MM.1S (cell line): ENCODE results near the gene GRIK2.

Experiments
- DNase-seq: peaks from one replicate; pipeline ENCODE4 v3.0.0-alpha.2; 2015
- H2AFZ ChIP-seq: fragments of 300-600 bp; sonication (generic); 2 replicates; pipeline ENCODE4 v1.6.0; 2016; ENCODE audit warnings: antibody characterized with exemption, low read length
- H3F3A ChIP-seq: fragments of 300-600 bp; sonication (generic); 2 replicates; pipeline ENCODE4 v1.6.1; 2016; ENCODE audit warnings: mild to moderate bottlenecking, antibody characterized with exemption, low read length, moderate library complexity, mixed read lengths; ENCODE audit not compliant: insufficient read depth
- H3K27ac ChIP-seq: fragments of 300-600 bp; sonication (generic); 2 replicates; pipeline ENCODE4 v1.5.1; 2016; ENCODE audit warnings: mild to moderate bottlenecking, low read length
- H3K27me3 ChIP-seq: fragments of 300-600 bp; sonication (generic); replicated peaks from 2 replicates; pipeline ENCODE4 v1.6.0; 2016; ENCODE audit warnings: low read length; ENCODE audit not compliant: insufficient read depth
- H3K36me3 ChIP-seq: fragments of 300-600 bp; sonication (generic); replicated peaks from 2 replicates; pipeline ENCODE4 v1.6.1; 2016; ENCODE audit warnings: mild to moderate bottlenecking, low read length, mixed read lengths; ENCODE audit not compliant: insufficient read depth
- H3K4me1 ChIP-seq: fragments of 300-600 bp; sonication (generic); 2 replicates; pipeline ENCODE4 v1.6.1; 2016; ENCODE audit warnings: low read length, mixed read lengths
- H3K4me2 ChIP-seq: fragments of 300-600 bp; sonication (generic); 2 replicates; pipeline ENCODE4 v1.6.0; 2016; ENCODE audit warnings: low read depth, low read length
- H3K4me3 ChIP-seq: fragments of 300-600 bp; sonication (generic); 2 replicates; pipeline ENCODE4 v1.5.1; 2016; ENCODE audit warnings: low read length, mixed read lengths
- H3K79me2 ChIP-seq: fragments of 300-600 bp; sonication (generic); 2 replicates; pipeline ENCODE4 v1.6.1; 2016; ENCODE audit warnings: mixed run types, low read length, mixed read lengths
- H3K9ac ChIP-seq: fragments of 300-600 bp; sonication (generic); 2 replicates; pipeline ENCODE4 v1.6.1; 2016; ENCODE audit warnings: low read length, mixed read lengths
- H3K9me2 ChIP-seq: fragments of 300-600 bp; sonication (generic); replicated peaks from 2 replicates; pipeline ENCODE4 v1.6.1; 2016; ENCODE audit warnings: mild to moderate bottlenecking, low read length, mixed read lengths; ENCODE audit not compliant: insufficient read depth
- H3K9me3 ChIP-seq: fragments of 300-600 bp; sonication (generic); replicated peaks from 2 replicates; pipeline ENCODE4 v1.6.1; 2016; ENCODE audit warnings: mild to moderate bottlenecking, low read length, mixed read lengths; ENCODE audit not compliant: insufficient read depth
- H4K20me1 ChIP-seq: fragments of 300-600 bp; sonication (generic); 2 replicates; pipeline ENCODE4 v1.6.1; 2016; ENCODE audit warnings: mild to moderate bottlenecking, low read length, moderate library complexity, mixed read lengths; ENCODE audit not compliant: insufficient read depth
- CTCF ChIP-seq: fragments of 300-600 bp; sonication (generic); IDR thresholded peaks from 2 replicates; pipeline ENCODE4 v1.5.1; 2016; ENCODE audit warnings: antibody characterized with exemption, low read length, mixed read lengths
- EZH2 ChIP-seq: fragments of 300-600 bp; sonication (generic); optimal IDR thresholded peaks from 2 replicates; pipeline ENCODE3; 2017; ENCODE audit warnings: low read depth, mild to moderate bottlenecking, antibody characterized with exemption, low read length, mixed read lengths
- EZH2phosphoT487 ChIP-seq: fragments of 300-600 bp; sonication (generic); IDR thresholded peaks from 2 replicates; pipeline ENCODE4 v1.6.1; 2018; ENCODE audit warnings: antibody characterized with exemption, low read length

The GRIK2 gene

GRCh38 chr6:101402622-101403031, 9.1 kb downstream of the GRIK2 start:
- Histone ChIP-seq H3K9me3 (no peaks in the 10 kb centered on the region), H3F3A (no peaks in the 10 kb centered on the region), H3K36me3 (no peaks in the 10 kb centered on the region), H3K27me3 (no peaks in the 10 kb centered on the region), H3K4me1 (no peaks in the 10 kb centered on the region), H2AFZ (no peak overlapping the region), H3K9ac (no peak overlapping the region), H3K27ac (no peak overlapping the region), H3K4me2 (no peak overlapping the region), H3K4me3 (no peak overlapping the region), H3K79me2 (no peaks in the 10 kb centered on the region), H4K20me1 (no peaks in the 10 kb centered on the region), H3K9me2 (no peaks in the 10 kb centered on the region)
- DNase-seq, result no peak
- TF ChIP-seq CTCF (no peak), EZH2 (no peak), EZH2phosphoT487 (no peak)

DNA sequence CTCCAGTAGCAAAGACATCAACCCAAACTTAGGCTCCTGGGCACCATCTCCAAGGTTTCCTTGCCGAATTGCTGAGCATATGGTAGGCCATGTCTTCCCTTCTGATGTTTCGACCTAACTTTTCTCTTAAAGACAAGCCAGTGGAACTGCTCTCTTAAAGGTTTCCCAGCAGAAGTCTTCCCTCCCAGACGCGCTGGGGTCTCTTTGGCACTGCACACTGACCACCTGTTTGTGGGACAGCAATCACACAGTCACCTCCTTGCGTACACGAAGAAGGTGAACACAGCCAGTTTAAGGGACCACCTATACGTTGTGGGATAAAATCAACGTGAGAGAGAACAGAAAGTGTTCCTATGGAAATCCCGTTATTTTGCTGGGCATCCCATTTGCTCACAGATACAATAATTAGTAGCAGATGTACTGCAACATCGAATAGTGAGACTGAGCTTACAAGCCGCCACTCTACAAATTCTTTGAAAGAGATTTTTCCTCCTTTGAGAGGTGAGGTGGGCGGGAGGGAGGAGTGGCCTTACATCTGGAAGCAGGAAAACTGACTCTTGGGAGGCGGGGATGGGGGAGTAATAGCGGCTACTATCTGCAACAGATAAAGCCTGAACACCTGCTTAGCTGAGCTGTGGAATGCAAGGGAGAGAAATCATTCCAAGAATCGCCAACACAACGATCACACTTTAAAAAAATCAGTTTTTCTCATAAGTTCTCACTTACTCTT, 9.9 kb downstream of the GRIK2 start:
- Histone ChIP-seq H4K20me1 (no peaks in the 10 kb centered on the region), H3K9me2 (no peaks in the 10 kb centered on the region), H3K27me3 (no peaks in the 10 kb centered on the region), H3K79me2 (no peaks in the 10 kb centered on the region), H3K9ac (no peak overlapping the region), H3F3A (no peaks in the 10 kb centered on the region), H3K4me1 (no peaks in the 10 kb centered on the region), H3K4me2 (no peak overlapping the region), H3K4me3 (no peak overlapping the region), H2AFZ (no peak overlapping the region), H3K36me3 (no peaks in the 10 kb centered on the region), H3K27ac (no peak overlapping the region), H3K9me3 (no peaks in the 10 kb centered on the region)
- DNase-seq, result no peak
- TF ChIP-seq EZH2 (no peak), EZH2phosphoT487 (no peak), CTCF (no peak)

DNA sequence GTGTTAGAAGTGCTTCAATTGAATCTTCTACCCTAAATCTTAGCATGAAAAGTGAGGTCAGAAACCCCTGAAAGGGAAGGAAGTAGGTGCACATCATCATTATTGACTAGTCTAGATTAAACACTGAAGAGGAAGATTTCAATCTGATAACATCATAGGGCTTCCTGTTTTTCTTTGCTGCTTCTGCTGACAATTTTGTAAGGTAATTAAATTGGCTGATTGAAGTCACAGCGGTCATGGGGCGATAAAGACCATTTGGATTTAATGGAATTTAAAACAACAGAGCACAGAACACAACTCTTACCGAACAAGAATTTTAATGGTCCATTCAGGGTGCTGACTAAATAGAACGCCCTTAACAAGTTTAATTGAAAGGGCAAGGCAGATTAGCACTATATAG, 11.3 kb downstream of the GRIK2 start:
- H3K4me3 ChIP-seq, result no peak overlapping the region
- no peak overlapping the region for H3K4me2 ChIP-seq
- no peak overlapping the region for H3K27ac ChIP-seq
- no peaks in the 10 kb centered on the region for H3K27me3 ChIP-seq
- H3F3A ChIP-seq, result no peaks in the 10 kb centered on the region
- H2AFZ ChIP-seq, result no peak overlapping the region
- H3K4me1 ChIP-seq, result no peaks in the 10 kb centered on the region
- no peaks in the 10 kb centered on the region for H3K36me3 ChIP-seq
- no peaks in the 10 kb centered on the region for H4K20me1 ChIP-seq
- no peak overlapping the region for H3K9ac ChIP-seq
- DNase-seq, result no peak
- H3K9me3 ChIP-seq, result no peaks in the 10 kb centered on the region
- TF ChIP-seq EZH2phosphoT487 (no peak), EZH2 (no peak), CTCF (no peak)
- no peaks in the 10 kb centered on the region for H3K79me2 ChIP-seq
- H3K9me2 ChIP-seq, result no peaks in the 10 kb centered on the region
